Breast epithelium (tissue), 4 donors: ENCODE data around the gene RALGAPA1. TPM values are rescaled to one million over a fixed set of nuclear protein-coding genes. Genes with fewer than 3 reads are reported as not detected.

Experiments used
- DNase-seq, 2 donors: peaks; one replicate each; pipeline ENCODE4 v3.0.0-alpha.2; 2019; ENCODE audit warnings: low spot score in 2 of 2
- H3K27ac ChIP-seq, 2 donors: fragments of 200-600 bp; sonication (generic) in 1 of 2; one replicate each; pipeline ENCODE4 v1.5.1; 2016 to 2019; ENCODE audit warnings: mild to moderate bottlenecking in 1 of 2
- H3K27me3 ChIP-seq, 2 donors: fragments of 200-600 bp; sonication (generic) in 1 of 2; one replicate each; pipeline versions ENCODE4 v1.5.1 to v1.6.0; 2017 to 2019; ENCODE audit warnings: control low read depth in 1 of 2, mild to moderate bottlenecking in 1 of 2
- H3K36me3 ChIP-seq: fragments of 200-600 bp; one replicate; pipeline ENCODE4 v1.5.1; 2019
- H3K4me1 ChIP-seq, 2 donors: fragments of 200-600 bp; sonication (generic); one replicate each; pipeline ENCODE4 v1.5.1; 2016 to 2019; ENCODE audit warnings: control low read depth in 1 of 2
- H3K4me3 ChIP-seq, 3 donors: fragments of 200-600 bp; sonication (generic); 1 replicate in 2 of 3; 2 replicates in 1 of 3; pipeline ENCODE4 v1.5.1; 2016 to 2019; ENCODE audit warnings: mild to moderate bottlenecking in 3 of 3, moderate library complexity in 2 of 3
- H3K9me3 ChIP-seq, 2 donors: fragments of 200-600 bp; sonication (generic) in 1 of 2; one replicate each; pipeline ENCODE4 v1.5.1; 2016 to 2019; ENCODE audit warnings: control low read depth in 1 of 2
- CTCF ChIP-seq, 3 donors: fragments of 450-650 bp; IDR thresholded peaks; one replicate each; pipeline ENCODE4 v1.5.1; 2016 to 2017; ENCODE audit warnings: antibody characterized with exemption in 3 of 3, mild to moderate bottlenecking in 3 of 3, moderate library complexity in 3 of 3
- POLR2A ChIP-seq: fragments of 450-650 bp; IDR thresholded peaks from one replicate; pipeline ENCODE4 v1.6.1; 2016; ENCODE audit warnings: antibody characterized with exemption, mild to moderate bottlenecking, moderate library complexity
- POLR2AphosphoS5 ChIP-seq, 3 donors: sonication (generic); formaldehyde crosslinking; IDR thresholded peaks; one replicate each; pipeline ENCODE4 v1.6.1; 2017; ENCODE audit warnings: antibody characterized with exemption in 3 of 3
- intact Hi-C: fragments of 100-400 bp; cut with DNase I; formaldehyde crosslinking; loops from one replicate; pipeline ENCODE4 v1.15.1; 2023; ENCODE audit warnings: low total_unique reads
- total RNA-seq, 3 donors: library from RNA; depleted of rRNA; stranded (reverse); fragments of >200 nt; gene quantifications; one replicate each; pipeline ENCODE4 v1.1.0, GENCODE V29; 2016

RALGAPA1 gene
- total RNA-seq, 3 donors from 2014 or later, result 52.2 to 136 (median 103) TPM

- intact Hi-C loops, result no loop called here
- TF ChIP-seq CTCF (IDR thresholded peaks at IDR 0.05) (no peak), POLR2AphosphoS5 (IDR thresholded peaks at IDR 0.05) (no peak), POLR2A (no peak)
- Histone ChIP-seq H3K36me3 (no peaks in the 10 kb centered on the region), H3K27me3 (no peaks in the 10 kb centered on the region), H3K4me3 (no peak overlapping the region), H3K4me1 (no peaks in the 10 kb centered on the region), H3K27ac (no peak overlapping the region), H3K9me3 (no peaks in the 10 kb centered on the region)
- no peak for DNase-seq
Observed at GRCh38 chr14:35576856-35577255, 232.2 kb downstream of the RALGAPA1 start.

GRCh38 chr14:35576260-35576659, 232.8 kb downstream of the RALGAPA1 start:
- intact Hi-C loops, result no loop called here
- Histone ChIP-seq H3K27ac (no peak overlapping the region), H3K36me3 (no peaks in the 10 kb centered on the region), H3K4me3 (no peak overlapping the region), H3K27me3 (no peaks in the 10 kb centered on the region), H3K4me1 (no peaks in the 10 kb centered on the region), H3K9me3 (no peaks in the 10 kb centered on the region)
- no peak for DNase-seq
- TF ChIP-seq POLR2AphosphoS5 (IDR thresholded peaks at IDR 0.05) (no peak), CTCF (IDR thresholded peaks at IDR 0.05) (no peak), POLR2A (no peak)

GRCh38 chr14:35573911-35574310, 235.2 kb downstream of the RALGAPA1 start:
- intact Hi-C loops, result no loop called here
- no peaks in the 10 kb centered on the region for H3K27me3 ChIP-seq
- no peak for DNase-seq

DNA sequence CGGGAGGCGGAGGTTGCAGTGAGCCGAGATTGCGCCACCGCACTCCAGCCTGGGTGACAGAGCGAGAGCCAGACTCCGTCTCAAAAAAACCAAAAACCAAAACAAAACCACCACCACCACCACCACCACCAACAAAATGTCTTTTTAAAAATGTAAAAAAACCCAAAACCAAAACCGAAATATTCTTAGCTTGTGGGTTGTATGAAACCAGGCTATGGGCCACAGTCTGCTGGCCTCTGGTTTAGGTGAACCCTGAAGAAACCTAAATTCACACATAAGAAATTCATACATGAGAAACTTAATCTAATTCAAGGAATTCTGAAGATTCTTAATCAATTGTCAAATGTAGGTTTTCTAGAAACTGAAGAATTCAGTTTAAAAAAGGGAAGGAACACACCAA, 237.5 kb downstream of the RALGAPA1 start:
- Histone ChIP-seq H3K4me3 (no peak overlapping the region), H3K27me3 (no peaks in the 10 kb centered on the region), H3K27ac (no peak overlapping the region), H3K4me1 (no peaks in the 10 kb centered on the region), H3K36me3 (no peaks in the 10 kb centered on the region), H3K9me3 (no peaks in the 10 kb centered on the region)
- DNase-seq, result no peak
- intact Hi-C loops, result no loop called here
- TF ChIP-seq CTCF (IDR thresholded peaks at IDR 0.05), result no peak
- TF ChIP-seq POLR2AphosphoS5 (IDR thresholded peaks at IDR 0.05), result no peak
- TF ChIP-seq POLR2A, result no peak

More at GRCh38 chr14:35573911-35574310, 235.2 kb downstream of the RALGAPA1 start:
- no peak overlapping the region for H3K4me3 ChIP-seq
- H3K4me1 ChIP-seq, result no peaks in the 10 kb centered on the region
- no peak for TF ChIP-seq POLR2AphosphoS5 (IDR thresholded peaks at IDR 0.05)
- no peaks in the 10 kb centered on the region for H3K9me3 ChIP-seq
- H3K36me3 ChIP-seq, result no peaks in the 10 kb centered on the region
- H3K27ac ChIP-seq, result no peak overlapping the region

- H3K4me1 ChIP-seq, result no peaks in the 10 kb centered on the region
- no peak overlapping the region for H3K27ac ChIP-seq
- no peaks in the 10 kb centered on the region for H3K27me3 ChIP-seq
- intact Hi-C loops, result no loop called here
- no peaks in the 10 kb centered on the region for H3K9me3 ChIP-seq
- no peak overlapping the region for H3K4me3 ChIP-seq
- TF ChIP-seq POLR2AphosphoS5 (IDR thresholded peaks at IDR 0.05) (no peak), POLR2A (no peak), CTCF (IDR thresholded peaks at IDR 0.05) (no peak)
- no peaks in the 10 kb centered on the region for H3K36me3 ChIP-seq
- DNase-seq, result no peak
Observed at GRCh38 chr14:35565871-35566464, 243.1 kb downstream of the RALGAPA1 start.

DNA sequence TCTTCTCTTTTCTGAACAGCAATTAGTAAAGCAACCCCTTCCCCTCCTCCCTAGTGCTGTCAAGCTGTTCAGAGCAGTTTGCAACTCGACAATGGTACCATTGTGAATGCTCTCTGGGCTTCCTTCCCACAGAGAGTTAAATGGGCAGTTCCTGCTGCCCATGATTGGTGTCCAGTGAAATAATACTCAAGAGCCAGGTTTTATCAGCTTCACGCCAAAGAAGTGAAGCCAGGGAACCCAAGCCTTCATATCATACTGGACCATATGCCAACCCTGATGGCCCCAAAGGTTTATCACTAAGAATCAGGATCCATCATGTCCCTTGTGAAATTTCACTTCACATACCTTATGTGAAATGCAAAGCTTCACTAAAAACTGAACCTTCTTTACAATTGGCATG, 250.4 kb downstream of the RALGAPA1 start:
- TF ChIP-seq CTCF (IDR thresholded peaks at IDR 0.05) (no peak), POLR2AphosphoS5 (IDR thresholded peaks at IDR 0.05) (no peak), POLR2A (no peak)
- no peaks in the 10 kb centered on the region for H3K36me3 ChIP-seq

More for the DNA sequence above, 250.4 kb downstream of the RALGAPA1 start:
- no peaks in the 10 kb centered on the region for H3K9me3 ChIP-seq
- H3K4me3 ChIP-seq, result no peak overlapping the region
- H3K27ac ChIP-seq, result no peak overlapping the region
- H3K27me3 ChIP-seq, result no peaks in the 10 kb centered on the region
- H3K4me1 ChIP-seq, result no peaks in the 10 kb centered on the region
- DNase-seq, result no peak
- intact Hi-C loops, result no loop called here
